Measurements from ENCODE around the gene KRTAP10-12.
A peak's percentile ranks its signal among the peaks of the same experiment; 100 is the strongest.

The KRTAP10-12 gene

GRCh38 chr21:44734841-44735240 is 37.9 kb downstream of the KRTAP10-12 start:
- no peak for DNase-seq

GRCh38 chr21:44735821-44736220 is 38.8 kb downstream of the KRTAP10-12 start:
- DNase-seq = no peak

DNA sequence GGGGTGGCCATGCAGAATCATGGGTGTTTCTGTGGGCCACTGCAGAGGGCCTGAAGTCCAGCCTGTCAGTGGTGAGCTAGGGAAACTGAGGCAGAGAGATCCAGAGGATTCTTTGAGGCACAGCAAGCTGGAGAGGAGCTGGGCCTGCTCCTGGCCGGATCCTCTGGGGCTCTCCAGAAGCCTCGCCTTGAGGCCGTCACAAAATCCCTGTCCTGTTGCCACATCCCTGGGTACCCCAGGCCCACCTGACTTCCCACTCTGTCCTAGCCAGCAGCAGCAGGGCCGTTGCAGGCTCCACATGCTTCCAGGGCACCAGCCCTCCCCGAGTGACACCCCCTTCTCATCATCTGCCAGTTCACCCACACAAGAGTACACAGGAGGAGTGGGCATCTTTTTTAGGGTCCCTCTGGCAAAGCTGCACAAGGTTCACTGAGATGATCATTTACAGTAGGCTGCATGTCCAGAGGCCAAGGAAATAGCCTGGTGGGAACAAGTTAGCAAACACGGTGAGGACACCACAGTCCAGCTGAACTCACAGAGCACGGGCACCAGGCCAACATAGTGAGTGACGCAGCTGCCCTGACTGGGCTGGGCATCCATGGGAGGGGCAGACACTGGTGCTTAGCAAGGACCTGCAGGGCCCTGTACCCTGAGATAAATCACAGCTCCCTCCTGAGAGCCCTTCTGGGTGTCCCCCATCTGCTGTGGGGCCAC is 39.5 kb downstream of the KRTAP10-12 start:
- no peak for DNase-seq

GRCh38 chr21:44737706-44738354 is 40.9 kb downstream of the KRTAP10-12 start:
- no peak for DNase-seq

- no peak for DNase-seq
These were observed 41.6 kb downstream of the KRTAP10-12 start for GRCh38 chr21:44738621-44739020.

DNA sequence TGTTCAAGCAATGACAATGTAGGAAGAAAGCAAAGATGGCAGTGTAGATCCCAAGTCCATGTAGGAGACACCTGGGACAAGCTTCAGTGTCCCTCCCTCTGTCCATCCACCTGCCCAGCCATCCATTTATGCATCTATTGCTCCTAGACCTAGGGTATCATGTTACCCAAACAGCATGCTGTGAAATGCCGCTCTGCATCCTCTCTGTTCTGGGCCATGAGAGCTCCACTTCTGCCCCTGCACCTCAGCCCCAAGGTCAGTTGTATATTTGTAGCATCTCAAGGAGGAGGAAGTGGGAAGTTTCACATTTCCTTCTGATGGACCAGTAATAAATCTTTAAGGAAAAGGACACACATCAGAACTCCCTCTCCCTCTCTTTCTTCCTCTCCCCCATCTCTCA is 42.3 kb downstream of the KRTAP10-12 start:
- DNase-seq = no peak

DNA sequence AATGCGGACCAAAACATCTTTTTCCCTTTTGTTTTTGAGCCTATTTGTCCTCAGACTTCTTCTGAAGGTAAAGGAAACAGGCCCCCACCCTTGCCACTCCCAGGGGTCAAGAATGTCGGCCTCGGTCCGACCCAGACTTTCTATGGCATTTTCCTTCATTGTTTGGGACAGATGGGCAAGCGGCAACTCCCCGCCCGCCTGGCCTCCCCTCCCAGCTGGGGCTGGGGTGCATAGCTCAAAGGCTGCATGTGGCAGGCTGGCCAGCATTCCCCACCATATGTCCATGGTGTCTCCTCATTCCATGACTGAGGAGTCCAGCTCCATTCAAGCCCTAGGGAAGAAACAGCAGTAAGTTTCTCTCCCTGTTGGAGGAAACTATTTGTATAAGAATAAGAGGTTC is 43.8 kb downstream of the KRTAP10-12 start:
- DNase-seq = no peak

DNA sequence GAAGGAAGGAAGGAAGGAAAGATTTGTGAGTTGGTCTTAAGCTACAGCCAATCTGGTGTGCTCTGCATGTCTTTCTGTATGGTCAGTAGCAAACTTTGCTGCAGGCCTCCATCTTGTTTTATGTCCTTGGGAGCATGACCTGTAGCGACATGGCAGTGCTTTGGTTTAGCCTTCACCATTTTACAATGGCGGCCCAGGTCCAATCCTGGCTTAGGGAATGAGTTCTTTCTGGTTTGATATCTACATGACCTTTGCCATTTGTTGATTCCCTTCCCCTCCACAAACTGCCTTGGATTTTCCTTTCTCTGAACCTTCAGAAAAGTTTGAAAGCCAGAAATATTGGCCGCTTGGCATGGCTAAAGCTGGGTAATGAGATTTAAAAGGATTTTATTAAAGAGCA is 44.9 kb downstream of the KRTAP10-12 start:
- no peak for DNase-seq

GRCh38 chr21:44742418-44743153 is 45.6 kb downstream of the KRTAP10-12 start:
- DNase-seq = peak; percentile 49
